ENCODE results near the gene PLEKHM1.
A peak's percentile ranks its signal among the peaks of the same experiment; 100 is the strongest.
"Not testable (repeated sequence)": the region's sequence is repeated elsewhere in the genome, so short reads cannot be mapped to it uniquely, and the experiment has no call there.

PLEKHM1 gene

DNA sequence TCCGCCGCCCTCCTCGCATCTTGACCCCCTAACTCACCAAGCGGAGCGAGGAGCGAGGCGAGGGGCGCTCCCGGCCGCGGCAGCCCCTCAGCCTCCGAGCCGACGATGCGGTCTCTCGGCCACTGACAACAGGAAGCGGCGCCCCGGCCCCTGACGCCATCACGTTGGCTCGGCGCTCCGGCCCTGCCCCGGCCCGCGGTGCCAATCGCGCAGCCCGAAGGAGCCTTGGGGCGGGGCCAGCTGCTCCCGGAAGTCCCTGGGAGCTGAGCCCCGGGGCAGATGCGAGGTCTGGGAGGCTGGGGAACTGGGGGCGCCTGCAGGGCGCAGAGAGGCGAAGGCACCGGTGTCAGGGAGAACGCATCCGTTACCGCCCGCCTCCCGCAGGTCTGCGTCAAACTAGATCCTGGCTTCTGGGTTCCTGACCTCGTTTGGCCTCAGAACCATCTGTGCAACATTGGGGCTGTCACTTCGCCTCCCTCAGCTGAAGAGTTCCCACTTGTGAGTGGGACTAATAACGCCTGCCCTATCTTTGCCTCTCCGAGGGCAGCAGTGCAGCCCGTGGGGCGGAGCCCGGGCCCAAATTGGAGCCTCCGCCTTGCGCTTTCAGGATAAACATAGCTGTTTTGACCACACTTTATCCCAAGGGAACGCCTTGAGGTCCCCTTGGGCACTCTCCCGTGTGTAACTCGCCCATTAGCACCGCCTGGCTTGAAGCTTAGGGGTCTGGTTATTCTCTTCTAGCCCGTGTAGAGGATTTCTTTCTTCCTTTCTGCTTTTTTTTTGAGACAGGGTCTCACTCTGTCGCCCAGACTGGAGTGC is at the start of gene PLEKHM1:
Gene PLEKHM1, minus strand, starts transcription at position 107 of the 819 bp plus-strand sequence. CDS start 8,237 bp downstream, outside the sequence.
- DNase-seq = peak; percentile 74

DNA sequence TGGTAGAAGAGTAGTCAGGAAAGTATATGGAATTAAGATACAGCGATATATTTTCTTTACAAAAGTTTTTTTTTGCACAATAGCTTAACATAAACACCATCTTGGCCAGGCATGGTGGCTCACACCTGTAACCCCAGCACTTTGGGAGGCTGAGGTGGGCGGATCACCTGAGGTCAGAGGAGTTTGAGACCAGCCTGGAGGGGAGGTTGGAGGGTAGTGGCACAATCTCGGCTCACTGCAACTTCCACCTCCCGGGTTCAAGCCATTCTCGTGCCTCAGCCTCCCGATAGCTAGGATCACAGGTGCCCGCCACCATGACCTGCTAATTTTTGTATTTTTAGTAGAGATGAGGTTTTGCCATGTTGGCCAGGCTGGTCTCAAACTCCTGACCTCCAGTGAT is 47.6 kb upstream of the PLEKHM1 start:
- DNase-seq = not testable (repeated sequence)

DNA sequence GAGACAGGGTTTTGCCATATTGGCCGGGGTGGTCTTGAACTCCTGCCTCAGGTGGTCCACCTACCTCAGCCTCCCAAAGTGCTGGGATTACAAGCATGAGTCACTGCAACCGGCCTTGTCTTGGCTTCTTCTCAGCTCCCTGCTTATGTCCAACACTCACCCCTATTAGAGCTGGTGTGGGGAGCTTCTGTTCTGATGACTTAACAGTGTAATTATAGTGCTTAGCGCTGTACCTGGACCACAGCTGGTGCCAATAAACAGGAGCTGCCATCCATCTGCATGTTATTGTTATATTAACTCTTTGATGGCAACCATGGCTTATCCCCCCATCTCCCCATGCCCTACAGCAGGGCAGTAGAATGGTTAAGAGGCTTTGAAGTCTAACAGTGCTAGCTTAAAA is 15.6 kb upstream of the PLEKHM1 start:
- not testable (repeated sequence) for DNase-seq

DNA sequence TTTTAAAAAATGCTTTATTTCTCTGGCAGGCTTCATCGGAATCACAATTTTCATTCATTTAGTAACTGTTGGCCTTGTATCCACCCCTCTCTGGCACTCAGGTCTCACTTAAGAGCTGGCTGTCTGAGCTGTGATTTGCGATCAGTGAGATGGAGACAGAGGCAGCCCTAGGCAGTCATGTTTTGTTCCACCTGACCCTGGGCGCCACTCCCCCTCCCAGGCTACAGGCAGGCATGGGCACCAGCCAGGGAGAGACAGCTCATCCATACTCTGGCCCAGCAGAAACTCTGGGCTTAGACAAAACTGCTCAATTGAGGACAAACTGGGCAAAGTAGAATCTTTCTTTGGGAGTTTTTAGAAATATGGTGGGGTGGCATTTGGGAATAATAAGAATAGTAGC is 14.7 kb upstream of the PLEKHM1 start:
- DNase-seq = not testable (repeated sequence)

DNA sequence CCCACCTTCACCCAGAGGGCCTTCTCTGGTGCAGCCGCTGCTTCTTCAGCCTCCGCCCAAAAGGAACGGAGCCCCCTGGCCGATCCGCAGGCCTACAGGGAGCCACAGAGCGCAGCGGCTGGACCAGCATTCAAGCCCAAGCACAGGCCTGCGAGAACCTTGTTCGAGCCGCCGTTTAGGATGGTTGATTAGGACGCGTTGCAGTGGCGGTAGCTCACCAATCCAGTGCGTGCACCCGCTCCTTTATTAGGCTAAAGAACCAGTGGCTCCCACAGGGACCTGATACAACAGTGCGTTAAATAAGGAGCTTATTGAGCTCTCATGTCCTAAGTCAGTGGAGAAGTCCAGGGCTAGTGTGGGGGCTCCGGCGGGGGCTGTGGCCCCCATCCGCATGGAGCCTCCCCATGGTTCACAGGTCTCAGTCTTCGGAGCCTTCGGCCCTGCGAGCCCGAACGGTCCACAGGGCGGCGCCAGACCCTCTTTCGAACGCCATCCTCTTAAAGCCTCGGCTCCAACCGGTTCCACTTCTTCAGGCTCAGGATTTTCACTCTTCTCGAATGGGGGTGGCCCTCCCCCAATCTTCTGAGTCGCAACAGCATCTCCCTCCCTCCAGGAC is 10.7 kb upstream of the PLEKHM1 start:
- not testable (repeated sequence) for DNase-seq

DNA sequence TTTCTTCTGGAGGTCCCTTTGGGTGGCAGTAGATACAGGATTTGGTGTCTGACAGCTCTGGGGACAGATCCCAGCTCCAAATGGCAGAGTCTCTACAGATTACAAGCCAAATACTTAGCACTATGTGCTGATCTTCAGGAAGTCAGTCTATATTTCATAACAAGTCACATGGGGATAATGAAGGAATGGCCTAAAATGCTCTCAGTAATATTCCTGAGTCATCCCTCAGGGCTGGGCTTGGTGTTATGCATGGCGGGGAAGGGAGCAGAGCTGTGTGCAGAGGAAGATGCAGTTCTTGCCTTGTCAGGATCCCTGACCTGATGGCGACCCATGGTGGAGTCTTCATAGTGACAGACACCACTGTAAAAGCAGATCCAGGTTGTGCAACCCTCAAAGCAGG is 10.0 kb upstream of the PLEKHM1 start:
- not testable (repeated sequence) for DNase-seq

DNA sequence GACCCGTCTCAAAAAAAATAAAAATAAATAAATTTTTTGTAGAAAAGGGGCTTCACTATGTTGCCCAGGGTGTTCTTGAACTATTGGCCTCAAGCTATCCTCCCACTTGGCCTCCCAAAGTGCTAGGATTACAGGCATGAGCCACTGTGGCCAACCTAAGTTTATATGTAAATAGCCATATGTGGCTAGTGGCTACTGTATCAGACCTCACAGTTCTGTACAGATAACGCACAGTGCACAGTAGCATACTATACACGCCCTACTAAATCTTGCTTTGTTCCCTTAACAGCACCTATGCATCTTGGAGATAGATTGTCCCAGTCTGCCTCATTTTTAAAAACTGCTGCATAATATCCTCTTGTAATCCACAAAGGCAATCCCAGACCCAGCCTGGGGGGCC is 8.7 kb upstream of the PLEKHM1 start:
- DNase-seq = not testable (repeated sequence)

DNA sequence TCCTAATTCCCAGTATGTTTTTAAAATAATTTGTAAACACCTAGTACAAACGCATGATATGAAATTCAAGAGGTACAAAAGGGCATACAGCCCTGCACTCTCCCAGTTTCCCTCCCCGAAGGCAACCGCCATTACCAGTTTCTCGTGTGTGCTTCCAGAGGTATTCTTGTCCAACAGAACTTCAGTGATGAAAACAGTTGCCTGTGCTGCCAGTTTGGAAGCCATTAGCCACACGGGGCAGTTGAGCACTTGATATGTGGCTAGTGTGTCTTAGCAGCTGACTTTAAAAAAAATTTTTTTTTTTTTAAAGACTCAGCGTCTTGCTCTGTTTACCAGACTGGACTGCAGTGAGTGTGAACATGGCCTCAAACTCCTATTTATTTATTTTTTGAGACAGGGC is 7.9 kb upstream of the PLEKHM1 start:
- DNase-seq = not testable (repeated sequence)

DNA sequence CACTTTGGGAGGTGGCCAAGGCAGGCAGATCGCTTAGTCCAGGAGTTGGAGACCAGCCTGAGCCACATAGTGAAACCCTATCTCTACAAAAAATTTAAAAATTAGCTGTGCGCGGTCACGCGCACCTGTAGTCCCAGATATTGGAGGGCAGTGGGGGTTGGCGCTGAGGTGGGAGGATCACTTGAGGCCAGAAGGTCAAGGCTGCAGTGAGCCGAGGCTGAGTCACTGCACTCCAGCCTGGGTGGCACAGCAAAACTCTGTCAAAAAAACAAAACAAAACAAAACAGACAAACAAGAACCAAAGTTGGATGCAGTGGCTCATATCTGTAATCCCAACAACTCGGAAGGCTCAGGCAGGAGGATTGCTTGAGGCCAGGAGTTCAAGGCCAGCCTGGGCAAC is 6.9 kb upstream of the PLEKHM1 start:
- not testable (repeated sequence) for DNase-seq

DNA sequence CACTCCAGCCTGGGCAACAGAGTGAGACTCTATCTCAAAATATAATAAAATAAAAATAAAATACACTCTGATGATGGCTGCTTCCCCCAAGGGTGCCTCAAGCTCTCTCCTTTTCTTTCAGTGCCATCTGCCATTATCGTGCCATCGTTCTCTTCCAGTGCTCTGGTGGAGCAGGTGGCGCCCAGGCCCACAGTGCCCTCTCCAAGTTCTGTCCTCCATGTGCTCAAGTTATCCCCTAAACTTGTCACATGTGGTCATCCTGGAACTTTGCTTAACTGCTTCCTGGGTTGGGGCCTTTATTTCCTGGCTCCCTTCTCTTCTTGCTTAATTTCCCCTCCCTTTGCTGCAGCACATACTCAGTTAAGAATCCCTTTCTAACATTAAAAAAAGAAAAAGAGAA is 6.0 kb upstream of the PLEKHM1 start:
- DNase-seq = not testable (repeated sequence)

DNA sequence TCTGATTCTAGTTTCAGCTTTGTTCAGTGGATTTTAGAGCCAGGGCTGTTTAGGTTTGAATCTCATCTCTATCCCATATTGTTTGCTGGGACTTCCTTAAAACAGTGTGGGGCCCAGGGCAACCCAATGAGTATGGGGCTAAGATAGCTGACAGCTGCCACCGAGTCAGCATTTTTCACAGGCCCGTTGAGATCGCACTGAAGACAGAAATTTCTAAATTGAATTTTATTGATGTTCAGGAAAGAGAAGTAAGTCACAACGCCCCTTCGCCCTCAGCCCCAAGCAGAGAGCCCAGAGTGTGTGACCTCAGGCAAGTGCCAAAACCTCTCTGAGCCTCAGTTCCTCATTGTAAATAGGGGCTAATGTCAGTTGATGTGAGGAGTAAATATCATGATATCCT is 4.0 kb upstream of the PLEKHM1 start:
- not testable (repeated sequence) for DNase-seq

DNA sequence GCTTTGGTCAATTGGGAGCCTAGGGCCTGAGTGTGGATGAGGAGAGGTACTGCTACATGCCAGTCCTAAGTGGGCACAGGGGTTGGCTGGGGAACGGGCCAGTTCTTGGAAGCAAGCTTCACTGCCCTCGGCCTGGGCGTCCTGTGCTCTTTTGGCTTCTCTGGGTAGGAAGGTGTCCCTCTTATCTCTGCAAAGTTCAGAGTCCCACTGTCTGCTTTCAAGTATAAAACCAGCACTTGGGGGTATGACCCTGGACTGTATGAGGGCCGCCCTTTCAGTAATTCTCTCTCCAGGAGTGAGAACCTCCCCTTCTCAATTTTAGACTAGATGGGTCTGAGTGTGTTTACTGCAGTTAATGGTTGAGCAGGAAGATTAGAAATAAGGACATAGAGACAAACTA is 1.6 kb upstream of the PLEKHM1 start:
- not testable (repeated sequence) for DNase-seq

DNA sequence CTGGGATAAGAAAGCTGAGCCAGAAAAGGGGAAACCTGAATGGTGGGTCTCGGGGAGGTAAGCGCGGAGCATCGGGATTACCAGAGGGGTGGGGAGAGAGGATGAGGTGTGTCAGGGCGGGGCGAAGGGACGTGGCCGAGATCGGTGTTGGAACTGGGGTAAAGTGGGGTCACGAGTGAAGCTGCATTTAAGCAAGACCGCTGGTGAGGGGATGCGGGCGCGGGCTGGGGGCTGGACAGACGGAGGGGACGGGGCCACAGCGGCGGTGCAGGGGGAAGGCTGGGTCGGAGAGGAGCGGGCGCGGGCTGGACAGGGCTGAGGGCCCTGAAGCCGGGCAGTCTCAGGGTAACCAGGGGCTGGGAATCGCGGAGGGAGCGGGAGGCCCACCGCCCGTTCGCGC is 323 bp downstream of the PLEKHM1 start:
- not testable (repeated sequence) for DNase-seq

DNA sequence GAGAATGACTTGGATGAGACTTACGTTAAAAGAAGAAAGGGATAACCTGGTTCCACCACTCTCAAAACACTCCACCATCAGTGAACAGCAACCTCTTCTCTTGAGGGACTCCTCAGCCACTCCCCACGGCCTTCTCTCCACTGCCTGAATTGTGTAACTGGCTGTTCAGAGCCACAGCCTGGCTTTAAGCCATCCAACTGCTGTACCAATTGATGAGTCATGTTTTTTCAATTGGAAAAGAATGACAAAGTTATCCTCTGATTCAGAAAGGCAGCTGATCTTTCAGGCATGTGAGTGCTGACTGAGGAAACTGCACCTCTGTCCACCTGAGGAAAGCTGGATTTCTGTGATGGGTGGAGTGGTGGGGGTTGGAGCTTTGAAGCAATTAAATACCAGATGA is 2.8 kb downstream of the PLEKHM1 start:
- not testable (repeated sequence) for DNase-seq

DNA sequence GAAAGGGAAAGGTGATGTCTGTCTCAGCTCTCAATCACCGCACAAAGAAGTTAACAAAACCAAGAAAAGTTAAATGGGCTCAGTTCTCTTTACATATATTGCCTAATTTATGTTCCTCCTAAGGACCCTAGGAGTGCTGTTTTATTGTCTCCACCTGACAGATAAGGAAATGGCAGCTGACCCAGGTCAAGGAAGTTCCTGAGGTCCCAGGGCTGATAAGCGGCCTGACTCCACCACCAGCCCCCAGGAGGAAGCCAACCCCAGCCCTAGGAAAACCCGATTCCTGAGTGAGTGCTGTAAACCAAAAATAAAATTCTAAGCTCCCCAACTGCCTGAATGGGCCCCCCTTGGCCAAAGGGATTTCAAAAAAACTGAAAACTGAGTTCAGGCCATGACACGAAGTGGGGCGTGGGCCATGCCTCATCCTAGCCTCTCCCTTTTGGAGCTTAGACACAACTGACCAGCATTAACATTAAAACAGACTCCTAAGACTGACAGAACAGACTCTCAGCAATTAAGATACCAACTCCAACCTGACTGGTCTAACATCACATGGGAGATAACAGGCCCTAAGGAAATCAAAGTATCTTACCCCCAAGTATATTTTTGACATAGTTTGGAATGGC is 6.8 kb downstream of the PLEKHM1 start:
- DNase-seq = not testable (repeated sequence)

DNA sequence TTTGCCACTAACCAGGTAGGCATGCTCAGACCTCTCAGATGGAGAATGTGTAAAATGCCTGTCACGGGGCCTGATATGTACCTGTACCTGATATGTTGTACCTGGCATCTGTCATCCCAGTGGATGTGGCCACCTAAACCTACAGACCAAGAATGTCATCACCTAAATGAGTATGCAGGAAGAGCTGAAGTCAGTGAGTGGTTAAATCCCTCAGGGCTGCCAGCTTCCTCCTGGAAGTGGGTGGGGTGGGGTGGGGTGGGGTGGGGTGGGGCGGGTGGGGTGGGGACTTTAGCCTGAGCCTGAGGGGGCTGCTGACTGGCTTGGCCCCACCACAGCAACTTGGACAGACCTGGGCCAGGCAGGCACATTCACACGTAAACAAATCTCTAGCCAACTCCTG is 7.3 kb downstream of the PLEKHM1 start:
- DNase-seq = not testable (repeated sequence)

DNA sequence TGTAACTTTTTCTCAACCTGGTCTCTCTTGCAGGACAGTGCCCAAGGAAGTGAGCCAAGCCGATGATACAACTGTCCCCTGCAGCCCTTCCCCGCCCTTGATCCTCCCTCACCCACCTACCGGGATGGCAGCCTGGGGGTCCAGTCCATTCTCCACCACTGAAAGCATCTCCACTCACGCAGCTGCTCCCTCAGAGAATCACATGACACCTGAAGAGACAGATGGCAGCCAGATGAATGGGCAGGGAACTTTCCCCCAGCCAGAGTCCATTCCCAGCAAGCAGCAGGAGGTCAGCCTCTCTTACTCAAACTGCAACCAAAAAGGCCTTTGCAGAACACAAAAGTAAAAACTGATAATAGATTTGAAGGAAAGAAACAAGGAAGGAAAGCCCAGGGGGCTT is 8.2 kb downstream of the PLEKHM1 start:
- not testable (repeated sequence) for DNase-seq

DNA sequence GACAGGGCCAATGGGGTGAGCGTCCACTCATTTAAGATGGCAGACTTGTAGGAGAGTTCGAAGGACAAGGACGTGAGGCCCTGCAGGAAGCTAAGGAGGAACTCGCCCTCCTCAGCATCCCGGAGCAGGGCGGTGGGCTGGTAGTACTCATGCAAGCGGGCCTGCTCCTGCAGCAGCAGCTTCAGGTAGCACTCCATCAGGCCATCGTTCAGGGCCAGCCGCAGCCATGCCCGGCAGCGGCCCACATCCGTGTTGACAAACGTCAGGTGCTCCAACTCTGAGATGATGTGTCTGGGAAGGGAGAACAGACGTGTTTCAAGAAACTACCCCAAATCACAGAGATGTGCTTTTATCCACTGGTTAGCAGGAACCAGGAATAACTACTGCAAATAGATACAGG is 15.1 kb downstream of the PLEKHM1 start:
- not testable (repeated sequence) for DNase-seq

DNA sequence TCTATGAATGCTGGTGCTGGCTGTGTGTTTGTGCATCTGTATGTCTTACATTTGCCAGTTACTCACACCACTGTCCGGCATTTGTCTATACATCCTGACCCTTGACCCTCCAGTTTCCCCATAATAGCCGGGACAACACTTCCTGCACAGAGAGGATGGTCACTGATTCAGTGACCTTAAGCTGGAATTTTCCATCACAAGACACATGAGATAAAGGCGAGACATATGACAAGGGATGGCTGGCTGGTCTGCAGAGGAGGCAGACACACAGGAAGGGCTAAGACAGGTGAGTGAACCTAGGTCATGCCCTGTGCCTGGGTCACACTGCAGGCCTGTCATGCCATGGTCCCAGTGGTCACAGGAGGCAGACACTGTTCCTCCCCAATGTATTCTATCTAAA is 18.3 kb downstream of the PLEKHM1 start:
- not testable (repeated sequence) for DNase-seq

DNA sequence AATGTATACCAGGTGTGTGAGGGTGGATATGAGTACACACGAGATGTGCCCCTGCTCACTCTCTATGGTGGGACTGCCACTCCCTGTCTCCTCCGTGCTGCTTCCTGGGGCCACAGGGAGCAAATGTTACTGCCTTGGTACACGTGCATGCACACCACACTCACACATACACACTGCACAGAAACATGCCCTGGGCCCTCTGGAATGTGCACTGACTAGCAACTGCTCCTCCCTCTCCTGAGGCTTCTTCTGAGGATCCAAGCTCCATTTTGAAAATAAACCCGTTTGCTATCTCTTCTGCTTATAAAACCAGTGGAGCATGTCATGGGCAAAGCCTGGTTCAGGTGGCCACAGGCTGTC is 21.3 kb downstream of the PLEKHM1 start:
- not testable (repeated sequence) for DNase-seq

DNA sequence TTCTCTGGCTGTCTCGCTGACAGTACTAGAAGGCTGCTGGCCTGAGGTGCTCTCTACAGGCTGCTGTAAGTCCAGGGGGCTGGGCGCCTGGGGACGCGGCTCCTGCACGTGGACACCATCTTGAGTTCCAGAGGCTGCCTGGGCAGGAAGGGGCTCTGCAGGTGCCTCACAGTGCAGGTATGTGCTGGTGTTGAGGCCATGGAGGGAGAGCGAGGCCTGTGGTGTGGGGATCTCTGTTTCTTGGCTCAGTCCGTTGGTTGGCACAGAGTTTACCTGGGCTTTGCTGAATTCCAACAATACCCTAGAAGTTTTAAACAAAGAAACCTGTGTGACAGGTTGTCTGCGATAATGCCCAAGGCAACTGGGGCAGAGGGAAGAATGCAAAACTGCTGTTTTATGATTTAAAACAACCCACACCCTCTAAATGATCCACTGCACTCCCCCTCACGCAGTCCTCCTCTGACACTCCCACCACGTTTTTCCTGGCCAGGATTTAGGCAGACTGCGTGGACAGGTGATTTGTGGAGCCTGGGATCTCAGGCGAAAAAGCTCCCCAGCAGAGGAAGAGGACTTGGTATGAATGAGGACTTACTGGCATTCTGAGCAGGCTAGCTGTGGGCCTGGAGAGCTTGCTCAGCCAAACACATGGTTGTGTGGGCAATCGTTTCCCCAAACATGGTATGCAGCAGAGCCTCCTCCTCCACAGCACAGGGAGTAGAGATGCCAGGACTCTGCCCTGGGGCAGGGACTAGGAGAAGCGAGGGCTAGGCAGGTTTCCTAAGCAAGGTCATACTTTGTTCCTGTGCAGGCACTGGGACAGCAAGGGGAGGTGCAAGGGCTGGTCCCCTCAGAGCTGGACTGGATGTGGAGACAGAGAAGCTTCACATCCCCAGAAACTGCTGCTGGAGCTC is 22.0 kb downstream of the PLEKHM1 start:
- not testable (repeated sequence) for DNase-seq

DNA sequence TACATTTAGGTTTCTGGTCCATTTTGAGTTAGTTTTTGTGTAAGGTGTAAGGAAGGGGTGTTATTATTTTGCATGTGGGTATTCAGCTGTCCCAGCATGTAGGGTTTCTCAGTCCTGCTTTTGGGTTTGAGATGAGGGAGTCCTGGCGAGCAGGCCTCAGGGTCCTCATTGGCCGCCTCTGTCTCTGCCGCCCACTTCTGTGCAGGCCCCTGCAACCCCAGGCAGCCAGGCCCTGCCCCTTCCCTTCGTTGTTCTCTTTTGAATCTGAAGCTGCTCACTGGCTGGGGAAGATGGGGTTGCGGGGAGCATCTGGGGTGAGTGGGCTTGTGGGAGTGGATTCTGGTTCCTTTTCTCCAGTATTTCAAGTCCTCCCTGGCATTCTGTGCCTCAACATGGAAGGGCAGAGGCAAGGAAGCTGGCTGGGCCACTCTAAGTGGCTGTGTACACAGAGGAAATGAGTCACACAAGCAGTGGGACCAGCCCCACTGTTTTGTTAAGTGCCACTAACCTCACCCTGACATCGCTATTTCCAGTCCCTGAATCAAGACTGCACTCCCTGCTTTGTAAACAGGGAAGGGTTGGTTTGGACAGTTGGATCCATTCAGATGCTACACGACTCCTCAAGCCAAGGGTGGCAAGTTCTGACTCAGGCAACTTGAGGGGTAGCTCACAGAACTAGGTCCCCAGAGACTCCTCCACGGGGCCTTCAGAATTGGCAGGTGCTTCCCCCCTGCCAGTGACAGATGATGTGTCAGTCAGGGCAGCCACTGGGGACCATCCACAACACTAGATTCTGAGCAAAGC is 28.8 kb downstream of the PLEKHM1 start:
- DNase-seq = not testable (repeated sequence)

Measured in stimulated activated naive CD4-positive, alpha-beta T cell treated with Interleukin-2 at 50 U/mL for 16 hours (primary cell).